A673 (cell line): ENCODE data around the gene ABCC9. TPM values are rescaled to one million over a fixed set of nuclear protein-coding genes. Genes with fewer than 3 reads are reported as not detected.

Experiments used
- BruUV-seq: library from RNA; stranded (reverse); fragments of 400-500 nt; replicated peaks from 2 replicates; lab custom pipeline; 2021; lab: Mats Ljungman, UMichigan
- CTCF ChIA-PET: fragments of 300-600 bp; sonication (Branson Sonifier 250); formaldehyde crosslinking; loops from one replicate; lab custom pipeline; 2022; ENCODE audit warnings: antibody characterized with exemption; lab: Charles Lee
- POLR2A ChIA-PET: fragments of 300-600 bp; sonication (Branson Sonifier 250); formaldehyde crosslinking; loops from one replicate; lab custom pipeline; 2022; ENCODE audit warnings: antibody characterized with exemption; ENCODE audit not compliant: low non-redundant PET; lab: Charles Lee
- DNase-seq: peaks from one replicate; pipeline ENCODE4 v3.0.0-alpha.2; 2015; ENCODE audit warnings: low spot score
- H3K27ac ChIP-seq: fragments of 200-600 bp; sonication (generic); 2 replicates; pipeline ENCODE4 v1.5.1; 2016; ENCODE audit warnings: mixed run types, low read depth, mild to moderate bottlenecking, mixed read lengths, antibody characterized with exemption, low read length; ENCODE audit not compliant: poor library complexity, severe bottlenecking
- H3K27me3 ChIP-seq: fragments of 200-600 bp; sonication (generic); replicated peaks from 2 replicates; pipeline ENCODE4 v1.6.1; 2017; ENCODE audit warnings: mixed run types, low read depth, mild to moderate bottlenecking, mixed read lengths, antibody characterized with exemption, low read length; ENCODE audit not compliant: insufficient read depth, poor library complexity
- H3K36me3 ChIP-seq: fragments of 200-600 bp; sonication (generic); 2 replicates; pipeline ENCODE4 v1.6.1; 2016; ENCODE audit warnings: mixed run types, mild to moderate bottlenecking, mixed read lengths, antibody characterized with exemption, low read length; ENCODE audit not compliant: insufficient read depth, poor library complexity, severe bottlenecking
- H3K4me1 ChIP-seq: fragments of 200-600 bp; sonication (generic); 2 replicates; pipeline ENCODE4 v1.6.1; 2017; ENCODE audit warnings: mixed run types, mild to moderate bottlenecking, mixed read lengths, antibody characterized with exemption, low read length; ENCODE audit not compliant: insufficient read depth, poor library complexity, severe bottlenecking
- H3K4me3 ChIP-seq: fragments of 200-600 bp; sonication (generic); 2 replicates; pipeline ENCODE4 v1.5.1; 2016; ENCODE audit warnings: low read depth, mixed run types, mild to moderate bottlenecking, mixed read lengths, low read length; ENCODE audit not compliant: poor library complexity, severe bottlenecking
- H3K9me3 ChIP-seq: fragments of 200-600 bp; sonication (generic); 2 replicates; pipeline ENCODE4 v1.6.1; 2016; ENCODE audit warnings: mixed run types, low read depth, mild to moderate bottlenecking, mixed read lengths, antibody characterized with exemption, low read length; ENCODE audit not compliant: poor library complexity, severe bottlenecking
- EZH2 ChIP-seq: fragments of 200-600 bp; sonication (generic); IDR thresholded peaks from 2 replicates; pipeline ENCODE4 v1.6.1; 2017; ENCODE audit warnings: borderline replicate concordance, low read depth, mild to moderate bottlenecking, mixed read lengths, antibody characterized with exemption, low read length; ENCODE audit not compliant: poor library complexity, severe bottlenecking
- intact Hi-C: fragments of 100-400 bp; cut with micrococcal nuclease; formaldehyde crosslinking; loops from one replicate; pipeline ENCODE4 v1.10.0; 2022; ENCODE audit not compliant: unreplicated experiment
- total RNA-seq: library from RNA; stranded (reverse); gene quantifications from 2 replicates; pipeline ENCODE4 v1.2.3, GENCODE V29; 2021
- TF ChIP-seq, protein P1 (sequence below): fragments of 300-800, 200-600 bp; sonication (generic); conservative IDR thresholded peaks from 2 replicates; pipeline ENCODE4 v1.5.1; 2017; ENCODE audit warnings: low read depth, mild to moderate bottlenecking, antibody characterized with exemption, low read length, moderate library complexity, mixed read lengths

Gene ABCC9
- total RNA-seq, 1 experiment from 2014 or later = not detected

DNA sequence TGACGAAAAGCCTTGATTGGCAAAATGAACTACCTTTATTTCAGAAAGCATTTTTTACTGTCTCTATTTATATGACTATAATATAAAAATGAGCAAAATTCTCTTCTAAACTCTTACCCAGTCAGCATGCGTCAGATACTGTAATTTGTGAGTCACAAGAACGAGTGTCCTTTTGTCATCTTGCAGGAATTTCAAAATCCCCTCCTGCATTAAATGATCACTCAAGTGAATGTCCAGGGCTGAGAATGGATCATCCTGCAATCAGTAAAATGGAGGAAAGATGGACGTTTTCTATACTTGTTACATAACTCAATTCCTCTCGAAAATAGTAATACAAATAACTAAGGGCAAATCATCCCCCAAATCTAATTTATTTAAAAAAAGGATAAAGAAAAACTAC, 89.0 kb downstream of the ABCC9 start:
- peaks cover 7% of the 10 kb centered on the region for H3K27me3 ChIP-seq
- no TSS peak for BruUV-seq
- H3K27ac ChIP-seq = no peak overlapping the region
- CTCF ChIA-PET = no interaction called here
- no peaks in the 10 kb centered on the region for H3K9me3 ChIP-seq
- no peaks in the 10 kb centered on the region for H3K36me3 ChIP-seq
- no peak for TF ChIP-seq EZH2
- TF ChIP-seq, protein P1, sequence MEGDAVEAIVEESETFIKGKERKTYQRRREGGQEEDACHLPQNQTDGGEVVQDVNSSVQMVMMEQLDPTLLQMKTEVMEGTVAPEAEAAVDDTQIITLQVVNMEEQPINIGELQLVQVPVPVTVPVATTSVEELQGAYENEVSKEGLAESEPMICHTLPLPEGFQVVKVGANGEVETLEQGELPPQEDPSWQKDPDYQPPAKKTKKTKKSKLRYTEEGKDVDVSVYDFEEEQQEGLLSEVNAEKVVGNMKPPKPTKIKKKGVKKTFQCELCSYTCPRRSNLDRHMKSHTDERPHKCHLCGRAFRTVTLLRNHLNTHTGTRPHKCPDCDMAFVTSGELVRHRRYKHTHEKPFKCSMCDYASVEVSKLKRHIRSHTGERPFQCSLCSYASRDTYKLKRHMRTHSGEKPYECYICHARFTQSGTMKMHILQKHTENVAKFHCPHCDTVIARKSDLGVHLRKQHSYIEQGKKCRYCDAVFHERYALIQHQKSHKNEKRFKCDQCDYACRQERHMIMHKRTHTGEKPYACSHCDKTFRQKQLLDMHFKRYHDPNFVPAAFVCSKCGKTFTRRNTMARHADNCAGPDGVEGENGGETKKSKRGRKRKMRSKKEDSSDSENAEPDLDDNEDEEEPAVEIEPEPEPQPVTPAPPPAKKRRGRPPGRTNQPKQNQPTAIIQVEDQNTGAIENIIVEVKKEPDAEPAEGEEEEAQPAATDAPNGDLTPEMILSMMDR = no peak
- H3K4me3 ChIP-seq = no peak overlapping the region
- DNase-seq = no peak
- POLR2A ChIA-PET = no interaction called here
- no peaks in the 10 kb centered on the region for H3K4me1 ChIP-seq
- intact Hi-C loops = no loop called here

DNA sequence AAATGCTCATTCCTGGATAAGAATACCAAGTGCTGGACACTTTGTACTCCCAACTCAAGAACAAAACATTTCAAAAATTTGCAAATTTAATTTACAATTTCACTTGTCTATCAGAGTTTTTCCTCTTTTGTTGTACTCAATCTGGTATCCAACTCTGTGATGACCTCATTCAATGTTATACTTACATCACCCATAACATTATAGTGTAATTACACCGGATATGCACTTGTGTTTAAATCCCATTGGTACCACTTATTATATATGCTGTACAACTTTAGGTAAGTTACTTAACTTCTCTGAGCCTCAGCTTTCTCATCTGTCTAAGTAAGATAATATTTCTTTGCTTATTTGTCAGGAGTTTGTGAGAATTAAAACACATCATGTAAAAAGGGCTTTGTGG, 90.1 kb downstream of the ABCC9 start:
- no peak overlapping the region for H3K4me3 ChIP-seq
- no TSS peak for BruUV-seq
- no peaks in the 10 kb centered on the region for H3K9me3 ChIP-seq
- no peaks in the 10 kb centered on the region for H3K36me3 ChIP-seq
- ChIA-PET CTCF (no interaction called here), POLR2A (no interaction called here)
- H3K4me1 ChIP-seq = no peaks in the 10 kb centered on the region
- intact Hi-C loops = no loop called here
- no peak for DNase-seq
- TF ChIP-seq EZH2 = no peak
- TF ChIP-seq, protein P1 = no peak
- peaks cover 7% of the 10 kb centered on the region for H3K27me3 ChIP-seq
- no peak overlapping the region for H3K27ac ChIP-seq

DNA sequence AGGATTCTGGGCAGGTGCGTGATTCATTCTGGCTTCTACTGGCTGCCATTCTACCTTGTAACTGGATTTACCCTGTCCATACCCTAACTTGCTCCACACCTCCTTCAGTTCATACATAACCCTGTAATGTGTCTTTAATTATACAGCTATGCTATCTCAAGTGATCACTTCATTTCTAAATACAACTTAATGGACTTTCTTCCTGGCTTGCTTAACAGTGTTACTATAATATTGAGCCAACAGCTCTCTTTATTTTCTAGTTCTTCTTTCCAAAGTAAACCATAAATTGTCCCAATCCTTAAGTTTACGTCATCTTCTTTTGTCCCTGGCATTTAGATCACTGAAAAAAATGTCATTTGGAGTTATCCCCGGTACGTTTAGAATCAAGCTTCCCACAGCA, 90.8 kb downstream of the ABCC9 start:
- DNase-seq = no peak
- BruUV-seq = no TSS peak
- no peaks in the 10 kb centered on the region for H3K4me1 ChIP-seq
- H3K9me3 ChIP-seq = no peaks in the 10 kb centered on the region
- no peak overlapping the region for H3K4me3 ChIP-seq
- TF ChIP-seq, protein P1 = no peak
- no peak for TF ChIP-seq EZH2
- intact Hi-C loops = no loop called here
- H3K27me3 ChIP-seq = peaks cover 7% of the 10 kb centered on the region
- no peaks in the 10 kb centered on the region for H3K36me3 ChIP-seq
- ChIA-PET CTCF (no interaction called here), POLR2A (no interaction called here)
- H3K27ac ChIP-seq = no peak overlapping the region
